H1 (cell line): ENCODE data around the gene TAF15.

Experiments
- EZH2 ChIP-seq: fragments of 200-600 bp; sonication (generic); IDR thresholded peaks from 2 replicates; pipeline ENCODE4 v1.7.1; 2012; ENCODE audit warnings: low read depth, mild to moderate bottlenecking, moderate library complexity, low read length, inconsistent platforms; ENCODE audit not compliant: severe bottlenecking
- RBBP5 ChIP-seq: IDR thresholded peaks from 2 replicates; pipeline ENCODE4 v1.7.1; 2012; ENCODE audit warnings: low read depth, mild to moderate bottlenecking, inconsistent platforms, low read length, moderate library complexity, borderline replicate concordance

- no peak for TF ChIP-seq EZH2
- no peak for TF ChIP-seq RBBP5
These were observed 66.5 kb downstream of the TAF15 start for GRCh38 chr17:35875800-35876139.
